Prostate gland (tissue), 2 donors: ENCODE data around the gene MALRD1.

Experiments
- POLR2A ChIP-seq: fragments of 450-650 bp; IDR thresholded peaks from one replicate; pipeline ENCODE4 v1.6.1; 2016; ENCODE audit warnings: antibody characterized with exemption, mild to moderate bottlenecking
- TF ChIP-seq, protein P1 (sequence below), 4 experiments: fragments of 200-600 bp in 2 of 4; fragments of 450-650 bp in 2 of 4; sonication (generic) in 2 of 4; IDR thresholded peaks; 1 replicate in 3 of 4; 2 replicates in 1 of 4; pipeline ENCODE4 v1.5.1; 2016 to 2019; ENCODE audit warnings: antibody characterized with exemption in 4 of 4, mild to moderate bottlenecking in 2 of 4, moderate library complexity in 2 of 4

DNA sequence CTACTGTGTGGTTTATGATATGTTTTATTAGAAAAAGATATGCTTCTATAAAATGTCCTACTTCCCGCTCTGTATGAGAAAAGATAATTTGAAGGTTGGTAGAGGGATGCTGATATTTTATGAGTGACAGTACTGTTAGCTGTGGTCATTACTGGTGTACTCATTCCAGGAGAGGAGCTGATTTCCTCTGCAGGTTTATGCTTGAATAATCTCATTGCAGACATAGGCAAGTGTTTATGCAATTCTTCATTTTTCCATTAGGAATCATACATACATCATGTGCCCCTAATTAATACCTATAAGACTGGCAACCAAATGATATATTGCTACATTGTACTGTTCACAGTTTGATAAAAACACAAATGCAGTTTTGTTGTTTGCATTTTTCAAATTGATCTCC lies 269.4 kb downstream of the MALRD1 start:
- TF ChIP-seq, protein P1, sequence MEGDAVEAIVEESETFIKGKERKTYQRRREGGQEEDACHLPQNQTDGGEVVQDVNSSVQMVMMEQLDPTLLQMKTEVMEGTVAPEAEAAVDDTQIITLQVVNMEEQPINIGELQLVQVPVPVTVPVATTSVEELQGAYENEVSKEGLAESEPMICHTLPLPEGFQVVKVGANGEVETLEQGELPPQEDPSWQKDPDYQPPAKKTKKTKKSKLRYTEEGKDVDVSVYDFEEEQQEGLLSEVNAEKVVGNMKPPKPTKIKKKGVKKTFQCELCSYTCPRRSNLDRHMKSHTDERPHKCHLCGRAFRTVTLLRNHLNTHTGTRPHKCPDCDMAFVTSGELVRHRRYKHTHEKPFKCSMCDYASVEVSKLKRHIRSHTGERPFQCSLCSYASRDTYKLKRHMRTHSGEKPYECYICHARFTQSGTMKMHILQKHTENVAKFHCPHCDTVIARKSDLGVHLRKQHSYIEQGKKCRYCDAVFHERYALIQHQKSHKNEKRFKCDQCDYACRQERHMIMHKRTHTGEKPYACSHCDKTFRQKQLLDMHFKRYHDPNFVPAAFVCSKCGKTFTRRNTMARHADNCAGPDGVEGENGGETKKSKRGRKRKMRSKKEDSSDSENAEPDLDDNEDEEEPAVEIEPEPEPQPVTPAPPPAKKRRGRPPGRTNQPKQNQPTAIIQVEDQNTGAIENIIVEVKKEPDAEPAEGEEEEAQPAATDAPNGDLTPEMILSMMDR (IDR thresholded peaks at IDR 0.05) = no peak
- no peak for TF ChIP-seq POLR2A
